Activated T-cell treated with anti-CD3 and anti-CD28 coated beads, Interleukin-2, amount 50 U/mL, for 48 hours (primary cell): ENCODE data around the gene RBP4.

Experiments used
- DNase-seq, 2 experiments: peaks; one replicate each; pipeline ENCODE4 v3.0.0-alpha.2; 2020

RBP4 gene

GRCh38 chr10:93601146-93601773 is at the start of gene RBP4:
TSS of gene RBP4 (minus strand) at chr10:93601235. CDS start at chr10:93601028, 207 bp downstream.
- DNase-seq: no peak

- no peak for DNase-seq
These were observed 38.8 kb upstream of the RBP4 start for GRCh38 chr10:93639791-93640190.

DNA sequence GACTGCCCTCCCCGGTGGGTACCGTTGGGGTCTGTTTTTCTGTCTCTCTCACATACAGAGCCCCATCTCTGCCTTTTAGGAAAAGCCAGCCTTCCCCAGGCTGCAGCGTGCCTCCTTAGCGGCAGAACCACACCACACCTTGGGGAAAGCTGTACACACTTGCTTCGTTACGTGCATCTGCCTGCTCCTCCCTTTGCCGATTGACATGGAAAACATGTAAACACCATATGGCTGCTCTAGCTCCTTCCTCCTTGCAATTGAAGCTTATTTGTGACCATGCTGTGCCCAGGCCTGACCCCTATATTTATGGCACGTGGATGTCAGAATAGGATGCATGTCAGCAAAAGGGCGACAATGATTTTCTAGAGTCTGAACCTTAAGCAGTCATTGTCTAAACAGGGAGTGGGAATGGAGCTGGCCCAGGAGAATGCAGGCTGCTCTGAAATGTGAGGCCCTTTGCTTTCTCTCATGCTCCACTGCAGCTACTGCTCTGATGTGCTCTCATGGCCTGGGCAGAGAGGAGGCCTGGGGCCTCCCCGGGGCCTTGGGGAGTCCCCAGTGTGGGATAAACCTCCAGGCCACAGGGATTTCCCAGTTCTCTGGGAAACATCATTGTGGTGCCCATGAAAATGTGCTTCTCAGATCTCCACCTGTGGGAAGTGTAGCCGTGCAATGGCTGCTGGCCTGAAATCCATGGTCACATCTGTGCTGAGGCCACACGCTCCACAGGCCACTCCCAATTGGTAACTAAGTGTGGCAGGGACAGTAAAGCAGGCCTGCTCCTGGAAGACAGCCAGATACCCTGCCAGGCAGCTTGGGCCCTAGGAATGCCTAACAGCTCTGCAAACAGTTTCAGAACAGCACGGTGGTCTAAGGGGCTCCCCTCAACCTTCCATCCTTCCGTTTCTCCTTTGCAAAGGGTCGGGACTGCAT is 29.9 kb upstream of the RBP4 start:
- no peak for DNase-seq

DNA sequence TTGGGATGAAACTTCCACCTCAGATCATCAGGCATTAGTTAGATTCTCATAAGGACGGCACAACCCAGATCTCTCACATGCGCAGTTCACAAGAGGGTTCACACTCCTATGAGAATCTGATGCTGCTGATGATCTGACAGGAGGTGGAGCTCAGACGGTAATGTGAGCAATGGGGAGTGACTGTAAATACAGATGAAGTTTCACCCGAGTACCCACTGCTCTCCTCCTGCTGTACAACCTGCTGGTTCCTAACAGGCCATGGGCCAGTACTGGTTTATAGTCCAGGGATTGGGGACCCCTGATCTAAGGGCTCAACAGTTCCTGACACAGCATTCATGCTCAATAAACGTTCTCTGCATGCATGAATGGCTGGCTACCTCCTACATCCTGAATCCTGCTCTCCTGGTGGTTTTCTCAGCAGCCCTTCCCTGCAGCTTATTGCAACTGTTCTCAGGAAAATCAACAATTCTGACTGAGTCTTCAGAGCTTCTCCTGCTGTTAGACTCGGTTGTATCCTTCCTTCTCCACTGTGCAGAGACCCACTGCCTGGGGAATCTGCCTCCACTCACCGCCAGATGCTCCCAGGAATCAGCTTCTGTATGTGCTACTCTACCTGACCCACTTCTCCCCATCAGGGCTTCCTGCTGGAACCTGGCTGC is 28.7 kb upstream of the RBP4 start:
- no peak for DNase-seq

DNA sequence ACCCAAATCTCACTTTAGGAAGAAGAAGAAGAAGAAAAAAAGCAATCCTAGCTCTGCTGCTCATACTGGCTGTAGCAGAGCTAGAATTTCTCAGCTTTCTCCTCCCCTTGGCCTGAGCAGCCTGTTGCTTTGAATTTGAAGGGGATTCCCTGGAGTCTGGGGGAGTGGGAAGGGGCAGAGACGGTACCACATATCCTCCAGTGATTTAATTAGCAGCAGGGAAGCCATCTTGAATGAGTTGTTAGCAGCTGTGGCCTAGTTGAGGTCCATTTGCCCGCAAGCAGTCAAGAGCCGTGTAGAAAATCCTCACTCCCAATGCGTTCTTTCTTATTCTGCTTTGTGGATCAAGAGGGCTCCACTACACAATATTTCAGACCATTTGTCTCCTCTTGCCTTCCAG is 27.8 kb upstream of the RBP4 start:
- DNase-seq: no peak

DNA sequence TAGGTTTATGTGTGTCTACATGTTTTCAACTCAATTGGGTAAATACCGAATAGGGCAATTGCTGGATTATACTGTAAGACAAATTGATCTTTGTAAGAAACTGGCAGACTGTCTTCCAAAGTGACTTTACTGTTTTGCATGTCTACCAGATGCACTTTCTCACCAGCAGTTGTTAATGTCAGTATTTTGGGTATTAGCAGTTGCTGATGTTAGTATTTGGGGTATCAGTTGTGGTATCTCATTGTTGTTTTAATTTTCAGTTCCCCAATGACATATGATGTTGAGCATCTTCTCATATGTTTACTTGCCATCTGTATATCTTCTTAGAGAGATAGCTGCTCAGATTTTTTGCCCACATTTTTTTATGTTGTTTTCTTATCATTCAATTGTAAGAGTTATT is 21.9 kb upstream of the RBP4 start:
- no peak for DNase-seq

DNA sequence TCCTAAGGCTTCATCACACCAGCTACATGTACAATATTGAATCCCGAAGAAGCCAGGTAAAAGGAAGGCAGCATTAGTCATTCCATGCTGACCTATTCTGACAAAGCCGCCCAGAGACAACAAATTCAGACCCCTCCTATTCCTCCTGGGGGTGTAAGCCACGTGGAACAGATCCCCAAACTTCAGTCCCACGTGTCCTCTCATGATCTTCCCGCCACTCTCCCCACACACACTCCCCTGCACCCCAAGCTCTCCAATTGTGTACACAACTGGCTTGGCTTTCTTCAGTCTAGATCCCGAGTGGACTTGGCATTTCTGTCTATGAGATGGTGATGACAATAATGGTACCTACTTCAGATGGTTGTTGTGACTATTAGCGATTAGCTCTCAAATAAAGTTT is 19.9 kb upstream of the RBP4 start:
- no peak for DNase-seq

DNA sequence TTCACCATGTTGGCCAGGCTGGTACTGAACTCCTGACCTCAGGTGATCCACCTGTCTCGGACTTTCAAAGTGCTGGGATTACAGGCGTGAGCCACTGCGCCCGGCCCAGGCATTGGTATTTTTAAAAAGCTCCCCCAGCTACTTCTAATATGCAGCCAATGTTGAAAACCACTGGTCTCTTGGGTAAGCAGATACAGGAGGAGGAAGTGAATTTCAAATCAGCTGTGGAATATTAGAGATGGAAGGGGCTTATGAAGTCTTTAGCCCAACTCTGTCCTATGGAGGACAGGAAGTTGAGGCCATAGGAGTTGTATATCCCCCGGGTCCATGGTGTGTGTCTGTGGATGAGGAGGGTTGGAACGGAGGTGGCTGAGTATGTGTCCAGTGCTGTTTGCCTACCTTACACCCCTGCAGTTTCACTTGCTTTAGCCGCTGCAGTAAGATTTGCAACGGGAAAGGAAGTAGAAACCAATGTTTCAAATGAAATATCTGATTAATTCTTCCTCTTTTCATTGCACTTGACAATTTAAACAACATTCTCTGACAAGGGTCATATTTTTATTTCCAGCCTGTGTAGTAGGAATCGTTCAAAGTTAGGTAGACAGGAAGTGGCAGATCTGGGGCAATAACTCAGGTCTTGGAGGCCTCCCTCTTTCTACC is 14.7 kb upstream of the RBP4 start:
- DNase-seq: no peak

DNA sequence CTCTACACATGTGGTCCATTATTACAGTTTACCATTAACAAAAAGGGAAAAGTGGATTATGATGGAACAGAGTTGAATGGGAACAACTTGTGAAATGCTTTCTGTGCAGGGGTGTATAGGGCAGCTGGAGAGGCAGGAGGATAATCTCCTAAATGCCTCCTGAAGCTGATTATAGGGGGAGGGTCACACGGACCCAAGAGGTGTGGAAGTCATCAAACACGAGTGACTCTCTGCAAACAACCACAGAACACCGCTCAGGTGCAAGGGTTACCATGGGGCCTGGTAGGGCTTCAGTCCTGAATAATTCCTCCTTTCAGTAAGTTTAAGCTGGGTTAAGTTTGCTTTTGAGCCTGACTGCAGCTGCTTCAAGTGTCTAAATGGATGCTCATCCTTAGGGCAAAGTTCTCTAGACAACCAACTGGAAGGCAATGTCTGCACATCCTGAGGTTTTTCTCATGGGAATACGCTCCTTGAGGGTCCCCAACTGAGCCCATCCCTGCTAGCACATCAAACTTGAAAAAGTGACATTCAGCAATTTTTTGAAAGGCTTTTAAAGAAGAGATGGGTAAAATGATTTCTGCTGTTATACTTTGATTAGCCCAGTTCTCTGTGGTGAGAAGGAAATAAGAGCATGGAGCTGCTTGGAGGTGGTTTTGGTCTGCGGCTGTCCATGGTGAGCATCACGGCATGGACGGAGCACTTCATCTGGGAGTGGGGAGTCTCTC is 13.2 kb upstream of the RBP4 start:
- no peak for DNase-seq

- no peak for DNase-seq
These were observed 12.1 kb upstream of the RBP4 start for GRCh38 chr10:93613126-93613525.

GRCh38 chr10:93612311-93612710 is 11.3 kb upstream of the RBP4 start, which contains the start of gene PDE6C:
TSS of gene PDE6C (plus strand) at chr10:93612537. CDS start at chr10:93612726, 189 bp downstream.
- no peak for DNase-seq

DNA sequence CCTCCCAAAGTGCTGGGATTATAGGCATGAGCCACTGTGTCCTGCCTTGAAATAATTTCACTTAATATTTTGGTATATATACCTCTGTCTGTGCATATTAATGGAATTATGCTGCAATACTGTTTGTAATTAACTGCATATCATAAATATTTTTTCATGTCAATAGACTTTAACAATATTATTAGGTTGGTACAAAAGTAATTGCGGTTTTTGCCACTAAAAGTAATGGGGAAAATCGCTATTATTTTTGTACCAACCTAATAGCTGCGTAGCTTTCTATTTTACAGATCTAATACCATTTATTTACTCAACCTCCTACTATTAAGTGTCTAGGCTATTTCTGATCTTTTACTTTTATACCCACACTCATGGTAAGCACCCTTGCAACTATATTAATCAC is 7.4 kb upstream of the RBP4 start:
- DNase-seq: no peak

- no peak for DNase-seq
These were observed 3.1 kb upstream of the RBP4 start for GRCh38 chr10:93604146-93604545.

- DNase-seq: no peak
These were observed 2.0 kb upstream of the RBP4 start for GRCh38 chr10:93603023-93603422.

DNA sequence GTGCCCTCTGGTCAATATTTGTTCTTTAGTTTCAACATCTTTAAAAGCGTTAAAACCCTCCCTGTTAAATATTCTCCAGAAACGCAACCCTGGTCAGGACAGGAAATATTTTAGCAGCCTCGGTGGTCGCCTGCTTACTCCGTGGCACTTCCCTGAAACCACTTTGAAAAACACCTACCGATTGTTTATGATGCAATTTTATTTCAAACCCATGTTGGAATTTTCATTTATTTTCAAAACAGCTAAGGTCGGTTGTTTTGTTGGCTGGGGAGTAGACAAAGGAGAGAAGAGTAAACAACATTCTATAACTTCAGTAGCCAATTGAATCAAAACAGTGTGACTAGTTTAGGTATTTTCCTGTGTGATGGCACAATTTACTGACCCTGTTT is 733 bp upstream of the RBP4 start:
- DNase-seq: no peak

GRCh38 chr10:93600446-93601145 is 439 bp downstream of the RBP4 start:
- no peak for DNase-seq

- DNase-seq: no peak
These were observed 1.3 kb downstream of the RBP4 start for GRCh38 chr10:93599778-93600177.

- DNase-seq: no peak
These were observed 1.7 kb downstream of the RBP4 start for GRCh38 chr10:93599335-93599734.

DNA sequence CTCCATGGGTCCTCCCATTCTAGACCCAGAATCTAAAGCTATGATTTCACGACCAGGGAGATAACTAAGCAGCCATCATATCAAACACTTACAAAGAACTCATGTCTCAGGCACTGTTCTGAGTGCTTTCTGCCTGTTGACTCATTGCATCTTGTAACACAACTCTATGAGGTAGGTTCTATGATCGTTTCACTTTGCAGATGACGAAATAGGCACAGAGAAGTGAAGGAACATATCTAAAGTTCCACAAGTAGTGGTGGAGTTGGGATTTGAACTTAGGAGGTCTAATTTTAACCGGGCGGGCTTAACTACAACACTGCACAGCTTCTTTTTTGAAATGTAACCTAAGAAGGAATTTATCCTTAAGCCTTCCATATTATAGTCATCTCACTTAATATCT is 2.9 kb downstream of the RBP4 start:
- no peak for DNase-seq

DNA sequence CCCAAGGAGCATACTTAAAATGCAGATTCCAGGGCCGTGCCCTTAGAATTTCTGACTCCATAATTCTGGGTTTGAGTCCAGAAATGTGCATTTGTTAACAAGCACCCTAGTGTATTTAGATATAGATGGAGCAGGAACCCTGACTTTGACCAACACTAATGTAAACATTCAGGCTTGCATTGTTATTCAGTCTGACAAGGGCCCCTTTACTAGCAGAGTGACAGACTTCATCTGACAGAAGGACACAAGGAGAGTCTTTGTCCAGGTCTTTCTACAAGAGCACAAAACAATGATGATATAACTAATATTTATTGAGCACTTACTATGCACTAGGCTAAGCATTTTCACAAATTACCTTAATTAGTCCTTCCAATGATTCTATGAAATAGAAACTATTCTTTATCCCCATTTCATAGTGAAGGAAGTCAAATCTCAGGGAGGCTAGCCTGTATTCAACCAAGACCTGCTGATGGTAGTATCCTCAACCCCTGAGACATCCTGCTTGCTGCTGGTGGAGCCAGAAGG is 3.9 kb downstream of the RBP4 start:
- DNase-seq: no peak

DNA sequence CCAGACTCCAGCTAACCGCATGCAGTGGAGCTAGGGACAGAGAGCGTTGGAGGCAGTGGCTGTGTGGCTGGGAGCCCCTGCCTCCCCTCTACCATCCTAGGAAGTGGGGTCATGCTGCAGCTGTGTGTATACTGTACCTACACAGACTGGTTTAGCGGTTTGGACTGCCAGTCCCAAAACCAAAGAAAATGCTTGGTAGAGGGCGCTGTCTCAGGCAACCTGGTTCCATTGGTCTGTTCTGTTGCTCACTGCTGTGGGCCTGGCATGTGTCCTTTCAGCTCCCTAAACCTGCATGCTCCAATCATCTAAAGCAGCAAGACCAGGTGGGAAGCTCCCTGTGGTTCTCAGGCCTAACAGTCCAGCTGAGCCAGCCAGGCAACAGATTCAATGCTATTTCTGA is 4.5 kb downstream of the RBP4 start:
- no peak for DNase-seq
